ENCODE measurements around the gene TSPAN18. TPM values are rescaled to one million over a fixed set of nuclear protein-coding genes. Genes with fewer than 3 reads are reported as not detected.
A peak's percentile ranks its signal among the peaks of the same experiment; 100 is the strongest.

Gene TSPAN18
- polyA plus RNA-seq, 3 donors = 59.9 to 62.0 (median 61.2) TPM

- no peak for DNase-seq
Observed at GRCh38 chr11:44818110-44818509, 91.3 kb downstream of the TSPAN18 start.

GRCh38 chr11:44819346-44819745, 92.6 kb downstream of the TSPAN18 start:
- no peak for DNase-seq

DNA sequence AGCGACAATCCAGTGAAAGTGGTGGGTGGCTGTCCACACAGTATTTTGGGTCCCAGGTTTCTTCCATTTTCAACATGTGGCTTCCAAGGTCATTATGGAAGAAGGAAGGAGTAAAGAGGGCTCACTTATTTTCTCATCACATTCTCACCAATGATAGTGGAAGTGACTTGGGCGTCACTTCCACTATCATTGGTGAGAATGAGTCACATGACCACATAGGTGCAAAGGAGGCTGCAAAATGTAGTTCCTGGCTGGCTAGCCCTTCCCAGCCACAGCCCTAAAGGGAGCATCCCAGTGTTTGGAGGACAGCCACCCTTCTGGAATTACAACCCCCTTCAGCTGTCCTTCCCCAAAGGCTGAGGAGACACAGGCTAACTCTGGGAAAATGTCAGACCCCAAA, 95.6 kb downstream of the TSPAN18 start:
- no peak for DNase-seq

DNA sequence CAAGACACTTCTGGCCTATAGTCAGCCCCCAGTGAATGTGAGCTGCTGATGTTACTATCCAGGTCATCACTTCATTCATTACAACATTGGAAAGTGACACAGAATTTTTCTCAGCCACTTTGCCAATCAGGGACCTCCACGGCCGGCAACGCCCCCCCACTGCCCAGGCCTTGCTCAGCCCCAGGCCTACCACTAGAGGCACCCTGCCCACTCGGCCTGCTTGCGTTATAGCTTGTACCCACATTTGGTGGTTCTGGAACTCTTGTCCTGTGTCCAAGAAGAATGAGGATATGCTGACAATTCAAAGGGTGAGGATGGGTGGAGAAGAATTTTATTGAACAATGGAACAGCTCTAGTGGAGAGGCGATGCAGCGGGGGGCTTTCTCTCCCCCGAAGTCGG, 96.2 kb downstream of the TSPAN18 start:
- no peak for DNase-seq

DNA sequence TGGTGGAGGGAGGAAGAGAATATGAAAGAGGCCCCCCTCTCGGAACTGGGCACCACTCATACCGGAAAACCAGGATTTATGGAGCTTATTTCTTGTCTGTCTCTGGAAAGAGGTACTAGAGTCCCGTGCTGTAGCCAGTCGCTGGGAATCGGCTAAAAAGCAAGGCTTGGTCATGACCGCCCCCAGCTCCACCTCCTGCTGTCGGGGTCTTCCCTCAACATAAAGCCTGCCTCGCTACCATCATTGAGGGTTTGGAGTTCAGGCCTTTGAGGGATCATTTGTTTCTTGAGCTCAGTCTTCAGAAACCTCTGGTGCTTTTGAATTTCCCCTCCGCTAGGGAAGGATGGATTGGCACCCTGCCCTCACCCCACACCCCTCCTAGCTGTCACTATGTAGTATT, 97.1 kb downstream of the TSPAN18 start:
- DNase-seq = no peak

GRCh38 chr11:44824300-44824704, 97.5 kb downstream of the TSPAN18 start:
- DNase-seq = no peak

DNA sequence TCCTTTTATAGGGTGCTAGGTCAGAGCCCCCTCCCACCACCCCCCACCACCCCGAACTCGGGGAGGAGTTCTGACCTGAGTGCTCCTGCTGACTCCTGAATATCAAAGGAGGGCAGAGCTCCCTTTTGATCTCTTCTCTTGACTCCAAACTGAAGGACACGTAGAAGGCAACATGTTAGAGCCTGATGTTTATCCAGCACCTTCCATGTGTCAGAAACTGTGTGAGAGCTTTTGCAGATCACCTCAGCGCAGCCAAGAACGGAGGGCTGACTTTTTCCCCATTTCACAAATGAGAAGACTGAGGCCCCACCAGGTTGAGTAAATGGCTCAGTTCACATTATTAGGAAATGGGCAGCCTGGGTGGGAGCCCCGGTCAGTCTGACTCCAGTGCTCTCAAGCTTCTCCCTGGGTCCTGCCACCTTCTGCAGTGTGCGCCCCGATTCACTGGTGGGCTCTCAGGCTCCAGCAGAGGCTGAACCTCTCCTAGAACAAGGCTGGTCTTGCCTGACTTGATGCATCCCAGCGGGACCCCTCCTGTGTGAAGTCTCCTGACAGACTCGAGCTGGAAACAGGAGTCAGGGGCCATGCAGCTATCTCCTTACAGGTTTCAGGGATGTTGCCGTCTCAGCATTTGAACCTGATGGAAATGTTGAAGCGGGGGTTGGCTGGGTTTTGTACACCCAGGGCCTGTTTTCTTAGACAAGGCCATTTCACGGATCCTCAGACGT, 98.5 kb downstream of the TSPAN18 start:
- no peak for DNase-seq

DNA sequence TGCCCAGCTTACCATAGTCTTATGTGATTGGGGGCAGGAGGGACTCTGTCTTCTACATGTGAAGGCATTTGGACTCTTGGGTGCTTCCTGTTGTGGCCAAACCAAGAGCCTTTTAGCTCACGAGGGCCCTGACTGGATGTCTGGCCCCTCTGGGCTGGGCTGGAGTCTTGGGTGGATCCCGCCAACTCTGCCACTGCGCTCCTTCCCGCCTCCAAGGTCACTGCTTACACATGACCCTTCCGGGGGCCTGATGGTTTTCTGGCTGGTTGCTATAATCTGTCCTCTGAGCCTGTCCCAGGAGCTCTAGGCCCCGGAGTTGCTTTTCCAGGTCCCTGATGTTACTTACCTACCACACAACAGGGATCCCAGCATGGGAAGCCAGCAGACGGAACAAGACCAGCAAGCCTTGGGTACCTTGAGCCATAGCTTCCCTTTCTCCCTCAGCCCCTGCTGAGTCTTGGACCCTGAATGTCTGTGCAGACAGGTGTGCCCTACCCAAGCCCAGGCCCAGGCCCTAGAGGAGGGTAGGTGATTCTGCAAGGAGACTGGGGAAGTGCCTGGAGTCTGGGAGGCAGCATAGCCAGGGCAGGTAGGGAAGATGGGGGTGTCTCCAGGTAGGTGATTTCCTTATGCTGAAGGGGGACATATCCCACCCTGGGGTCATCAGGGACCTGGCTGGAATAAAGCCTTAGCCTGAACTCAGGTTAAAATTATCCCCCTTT, 100.3 kb downstream of the TSPAN18 start:
- no peak for DNase-seq

DNA sequence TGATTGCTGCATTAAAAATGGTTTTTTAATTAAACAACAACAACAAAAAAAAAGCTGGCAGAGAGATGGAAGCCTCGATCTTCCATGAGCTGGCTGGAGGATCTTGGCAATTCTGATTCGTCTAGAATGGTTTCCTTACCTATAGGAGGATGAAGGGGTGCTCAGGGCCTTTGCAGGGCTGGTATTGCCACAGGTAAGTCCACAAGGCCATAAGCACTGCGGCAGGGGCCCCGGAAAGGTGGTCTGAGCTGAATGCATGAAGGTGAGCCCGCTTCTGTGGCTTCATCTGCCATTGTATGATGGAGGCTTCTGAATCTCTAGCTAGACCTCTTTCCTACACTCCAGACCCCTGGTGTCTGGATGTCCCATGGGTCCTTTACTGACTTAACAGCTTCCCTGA, 101.5 kb downstream of the TSPAN18 start:
- no peak for DNase-seq

DNA sequence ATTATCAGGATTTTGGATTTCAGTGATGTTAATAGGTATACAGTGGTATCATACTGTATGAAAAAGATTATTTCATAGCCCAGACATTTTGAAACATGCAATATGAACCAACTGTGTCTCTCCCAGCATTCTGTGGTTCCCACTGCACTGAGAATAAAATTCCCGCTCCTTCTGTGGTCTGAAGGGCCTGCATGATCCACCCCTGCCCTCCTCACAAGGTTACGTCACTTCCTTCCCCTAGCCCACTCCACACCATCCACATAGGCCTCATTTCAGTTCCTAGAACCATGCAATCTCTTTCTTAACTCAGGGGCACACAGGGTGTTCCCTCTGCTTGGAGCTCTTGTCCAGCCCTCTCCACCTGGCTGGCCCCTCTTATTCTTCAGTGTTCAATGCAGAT, 103.1 kb downstream of the TSPAN18 start:
- no peak for DNase-seq

- DNase-seq = no peak
Observed at GRCh38 chr11:44831605-44832394, 105.0 kb downstream of the TSPAN18 start.

- DNase-seq = no peak
Observed at GRCh38 chr11:44832452-44832851, 105.7 kb downstream of the TSPAN18 start.

DNA sequence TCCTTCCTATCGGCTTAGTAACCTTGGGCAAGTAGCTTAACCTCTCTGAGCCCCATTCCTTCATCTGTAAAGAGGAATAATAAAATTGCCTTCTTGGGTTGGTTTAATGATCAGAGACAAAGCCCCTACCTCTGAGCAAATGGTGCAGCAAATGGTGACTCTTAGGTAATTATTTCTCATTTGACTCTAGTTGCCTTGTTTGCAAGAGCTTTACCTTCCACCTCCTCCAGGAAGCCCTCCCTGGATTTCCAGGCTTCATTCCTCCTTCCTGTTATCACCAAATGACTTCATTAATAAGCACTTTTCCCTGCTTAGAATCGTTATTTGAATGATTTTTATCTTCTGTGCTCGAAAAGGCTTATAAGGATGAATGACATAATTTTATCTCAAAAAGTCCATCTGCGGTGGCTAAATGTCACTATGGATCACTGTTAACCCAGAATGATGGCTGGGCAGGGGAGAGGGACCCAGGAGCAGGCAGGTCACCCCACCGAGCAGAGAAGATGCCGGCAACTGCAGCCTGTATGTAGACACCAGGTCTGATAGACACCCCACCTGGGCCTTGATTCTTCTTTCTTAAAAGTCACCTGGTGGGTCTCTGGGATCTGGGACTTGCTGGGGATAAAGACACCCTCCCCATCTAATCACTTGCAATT, 106.6 kb downstream of the TSPAN18 start:
- DNase-seq = no peak

DNA sequence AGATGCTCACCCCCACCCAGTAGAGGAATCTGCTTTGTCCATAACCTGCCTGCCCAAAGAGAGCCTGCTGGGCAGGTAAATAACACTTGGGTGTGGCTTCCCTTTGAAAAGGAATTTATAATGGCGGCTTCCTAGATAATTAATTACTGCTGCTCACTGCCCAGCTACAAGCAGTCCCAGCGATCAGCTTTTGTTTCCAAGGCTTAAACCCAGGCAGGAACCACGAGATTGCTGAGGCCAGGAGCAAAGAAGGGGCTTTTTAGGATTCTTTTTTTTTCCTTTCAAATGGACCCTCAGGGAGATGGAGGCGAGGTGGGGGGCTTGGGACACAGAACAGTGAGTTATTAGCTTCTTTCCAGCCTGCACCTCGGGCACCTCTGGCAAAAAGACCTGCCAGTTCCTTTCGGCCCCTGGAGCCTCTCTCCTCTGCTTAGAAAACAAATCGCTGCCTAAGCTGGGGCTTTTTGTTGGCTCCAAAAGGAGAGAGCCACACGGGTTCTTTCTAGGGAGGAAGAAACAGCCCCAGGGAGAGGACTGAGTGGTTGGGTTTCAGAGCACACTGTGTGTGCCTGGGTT, 107.2 kb downstream of the TSPAN18 start:
- DNase-seq = no peak

- no peak for DNase-seq
Observed at GRCh38 chr11:44834846-44835245, 108.1 kb downstream of the TSPAN18 start.

DNA sequence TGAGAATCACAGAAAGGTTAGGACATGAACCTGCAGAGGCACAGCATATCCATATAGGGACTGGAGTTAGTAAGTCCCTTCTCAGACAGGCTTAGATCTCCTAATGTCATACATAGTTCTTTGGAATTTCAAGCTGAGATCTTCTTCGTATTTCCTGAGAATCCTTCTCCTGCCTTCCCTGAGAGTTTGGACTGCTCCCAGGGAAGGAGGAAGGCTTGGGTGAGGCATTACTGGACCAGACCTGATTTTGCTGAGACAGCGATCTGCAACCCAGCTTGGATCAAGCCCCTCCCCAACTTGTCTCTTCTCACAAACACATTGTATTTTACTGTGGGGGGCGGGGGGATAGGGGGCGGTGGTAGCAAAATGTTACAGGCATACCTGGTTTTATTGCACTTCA, 108.5 kb downstream of the TSPAN18 start:
- DNase-seq = no peak

GRCh38 chr11:44835938-44836337, 109.2 kb downstream of the TSPAN18 start:
- peak; percentile 47 for DNase-seq

- DNase-seq = no peak
Observed at GRCh38 chr11:44837661-44838060, 110.9 kb downstream of the TSPAN18 start.

DNA sequence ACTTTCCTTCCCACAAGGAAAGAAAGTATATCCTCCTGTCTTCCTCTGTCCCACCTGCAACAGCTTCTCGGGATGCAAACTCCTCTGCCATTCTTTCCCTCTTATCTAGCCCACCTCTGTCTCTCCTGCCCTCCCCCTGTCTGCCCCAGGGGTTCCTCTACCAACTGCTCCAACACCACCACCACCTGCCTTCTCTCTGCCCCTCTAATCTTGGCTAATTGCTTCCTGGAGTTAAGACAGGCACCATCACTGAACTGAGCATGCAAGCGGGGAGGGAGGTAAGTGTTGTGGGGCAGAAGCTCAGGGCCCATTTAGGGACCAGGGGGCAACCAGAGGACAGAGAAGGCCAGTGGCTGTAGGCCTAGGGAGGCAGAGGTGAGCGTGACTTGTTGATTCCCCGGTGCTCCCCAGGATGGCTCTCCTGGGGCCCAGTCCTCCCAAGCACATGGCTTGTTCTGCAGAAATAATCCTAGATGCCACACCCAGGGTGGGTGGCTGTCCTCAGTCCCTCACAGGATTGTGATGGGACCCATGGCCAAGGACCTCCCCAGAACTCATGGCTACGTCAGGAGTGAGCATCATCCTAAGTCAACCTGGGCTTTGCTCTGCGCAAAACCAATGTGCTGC, 112.8 kb downstream of the TSPAN18 start:
- no peak for DNase-seq

GRCh38 chr11:44840085-44840478, 113.3 kb downstream of the TSPAN18 start:
- DNase-seq = no peak

DNA sequence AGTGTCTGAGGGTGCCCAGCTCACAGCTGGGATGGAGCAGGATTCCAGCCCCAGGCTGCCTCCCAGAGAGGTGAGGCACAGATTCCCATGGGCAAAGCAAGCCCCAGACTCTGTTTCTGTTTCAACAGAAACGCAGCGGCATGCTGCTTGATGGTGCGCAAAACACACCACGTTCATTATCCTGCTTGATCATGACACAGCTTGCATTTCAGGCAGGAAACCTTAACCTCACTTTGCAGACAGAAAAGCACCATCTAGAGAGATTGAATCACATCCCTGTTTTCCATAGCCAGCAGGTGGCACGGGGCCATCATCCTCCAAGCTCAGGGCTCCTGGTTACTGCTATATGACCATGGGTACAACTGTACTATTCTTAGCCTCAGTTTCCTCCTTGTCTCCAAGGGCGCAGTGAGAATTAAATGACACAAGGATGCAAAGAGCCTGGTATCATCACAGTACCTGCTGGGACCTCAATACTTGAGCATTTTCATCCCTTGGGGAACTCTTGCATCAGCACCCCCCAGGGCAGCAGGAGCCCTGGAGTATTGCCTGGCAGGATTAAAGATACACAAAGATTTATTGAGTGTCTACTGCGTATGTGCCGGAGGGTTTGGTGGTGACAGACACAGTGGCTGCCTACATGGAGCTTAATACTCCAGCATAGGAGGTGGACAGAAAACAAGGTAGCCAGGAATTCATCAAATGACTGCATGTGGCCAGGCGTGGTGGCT, 113.9 kb downstream of the TSPAN18 start:
- DNase-seq = no peak
